ENCODE data around the gene FOXL2. TPM values are rescaled to one million over a fixed set of nuclear protein-coding genes. Genes with fewer than 3 reads are reported as not detected.
"Not testable (repeated sequence)": the region's sequence is repeated elsewhere in the genome, so short reads cannot be mapped to it uniquely, and the experiment has no call there.

Gene FOXL2
- polyA plus RNA-seq, 1 donor: not detected

DNA sequence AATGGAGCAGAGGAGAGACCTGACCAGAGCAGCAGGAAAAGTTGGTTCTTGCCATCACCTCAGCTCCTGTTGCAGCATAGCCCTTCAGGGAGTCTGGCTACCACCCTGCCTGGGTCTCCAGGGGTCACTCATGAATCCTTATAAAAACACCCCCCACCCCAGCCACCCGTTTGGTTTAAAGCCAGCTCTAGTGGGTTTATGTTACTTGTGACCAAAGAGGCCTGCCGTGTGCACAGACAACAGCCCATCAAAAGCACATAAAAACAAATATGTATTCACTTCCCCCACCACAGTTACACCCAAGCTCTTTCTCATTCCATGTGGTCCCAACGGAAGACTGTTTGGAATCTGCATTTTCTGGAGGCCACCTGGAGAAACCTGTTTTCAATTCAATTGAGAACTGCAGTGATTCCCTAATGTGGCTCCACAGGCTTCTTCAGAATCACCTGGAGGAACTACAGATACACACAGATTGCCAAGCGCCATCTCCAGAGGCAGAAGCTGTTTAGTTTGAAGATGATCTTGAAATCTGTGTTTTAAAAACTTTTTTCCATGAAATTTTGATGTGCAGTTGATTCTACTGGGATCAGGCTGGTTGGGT is 13.8 kb downstream of the FOXL2 start:
- DNase-seq: no peak

DNA sequence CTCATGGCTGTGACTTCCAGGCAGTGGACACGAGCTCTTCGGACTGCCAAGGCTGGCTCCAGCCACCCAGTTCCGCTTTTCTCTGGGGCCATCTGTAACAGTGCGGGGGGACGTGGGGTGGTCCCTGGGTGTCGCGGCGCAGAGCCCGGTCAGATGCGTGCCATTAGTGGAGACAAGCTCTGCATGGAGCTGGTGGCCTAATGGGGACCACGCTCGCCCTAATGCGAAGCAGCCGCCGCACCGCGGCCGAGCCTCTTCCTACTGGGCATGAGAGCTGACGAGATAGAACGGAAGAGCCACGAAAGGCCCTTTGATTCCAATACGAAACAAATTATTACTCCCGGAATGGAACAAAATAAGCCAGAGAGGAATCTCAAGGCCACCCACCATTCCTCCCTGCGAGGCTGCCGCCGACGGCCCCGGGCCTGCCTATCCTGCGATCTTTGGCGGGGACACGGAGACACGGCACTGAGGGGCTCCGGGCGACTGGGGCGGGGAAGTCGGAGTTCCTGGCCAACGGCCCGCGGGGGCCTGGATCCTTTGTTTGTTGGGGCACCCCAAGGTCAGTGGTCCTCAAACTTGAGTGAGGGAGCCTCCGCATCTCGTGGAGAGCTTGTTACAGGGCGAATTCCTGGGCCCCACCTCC is 18.1 kb downstream of the FOXL2 start:
- DNase-seq: no peak

DNA sequence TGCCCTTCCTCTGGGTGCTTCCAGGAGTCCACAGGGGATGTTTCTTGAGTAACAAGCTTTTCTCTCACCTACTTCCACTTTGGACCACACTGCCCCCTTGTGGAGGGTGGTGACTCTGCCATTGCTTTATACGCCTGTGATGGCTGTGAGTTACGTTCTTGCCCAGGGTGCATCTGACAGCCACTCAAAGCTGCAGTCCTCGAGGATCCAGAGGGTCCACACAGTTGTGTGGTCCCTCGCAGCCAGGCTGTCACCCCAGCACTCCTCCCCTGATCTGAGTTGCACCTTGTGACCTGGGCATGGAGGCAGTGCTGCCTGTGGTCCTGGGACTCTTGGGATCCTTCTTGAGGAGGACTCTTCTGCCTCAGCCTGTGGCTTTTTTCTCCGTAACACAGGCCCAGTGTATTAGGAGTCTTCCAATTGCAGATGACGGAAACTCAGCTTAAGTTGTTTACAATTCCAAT is 23.4 kb downstream of the FOXL2 start:
- DNase-seq: no peak

DNA sequence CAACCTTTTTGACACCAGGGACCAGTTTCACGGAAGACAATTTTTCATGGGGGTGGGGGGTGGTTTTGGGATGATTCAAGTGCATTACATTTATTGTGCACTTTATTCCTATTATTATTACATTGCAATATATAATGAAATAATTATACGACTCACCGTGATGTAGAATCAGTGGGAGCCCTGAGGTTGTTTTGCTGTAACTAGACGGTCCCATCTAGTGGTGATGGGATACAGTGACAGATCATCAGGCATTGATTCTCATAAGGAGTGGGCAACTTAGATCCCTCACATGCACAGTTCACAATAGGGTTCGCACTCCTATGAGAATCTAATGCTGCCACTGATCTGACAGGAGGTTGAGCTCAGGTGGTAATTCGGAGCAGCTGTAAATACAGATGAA is 24.5 kb downstream of the FOXL2 start:
- DNase-seq: not testable (repeated sequence)

DNA sequence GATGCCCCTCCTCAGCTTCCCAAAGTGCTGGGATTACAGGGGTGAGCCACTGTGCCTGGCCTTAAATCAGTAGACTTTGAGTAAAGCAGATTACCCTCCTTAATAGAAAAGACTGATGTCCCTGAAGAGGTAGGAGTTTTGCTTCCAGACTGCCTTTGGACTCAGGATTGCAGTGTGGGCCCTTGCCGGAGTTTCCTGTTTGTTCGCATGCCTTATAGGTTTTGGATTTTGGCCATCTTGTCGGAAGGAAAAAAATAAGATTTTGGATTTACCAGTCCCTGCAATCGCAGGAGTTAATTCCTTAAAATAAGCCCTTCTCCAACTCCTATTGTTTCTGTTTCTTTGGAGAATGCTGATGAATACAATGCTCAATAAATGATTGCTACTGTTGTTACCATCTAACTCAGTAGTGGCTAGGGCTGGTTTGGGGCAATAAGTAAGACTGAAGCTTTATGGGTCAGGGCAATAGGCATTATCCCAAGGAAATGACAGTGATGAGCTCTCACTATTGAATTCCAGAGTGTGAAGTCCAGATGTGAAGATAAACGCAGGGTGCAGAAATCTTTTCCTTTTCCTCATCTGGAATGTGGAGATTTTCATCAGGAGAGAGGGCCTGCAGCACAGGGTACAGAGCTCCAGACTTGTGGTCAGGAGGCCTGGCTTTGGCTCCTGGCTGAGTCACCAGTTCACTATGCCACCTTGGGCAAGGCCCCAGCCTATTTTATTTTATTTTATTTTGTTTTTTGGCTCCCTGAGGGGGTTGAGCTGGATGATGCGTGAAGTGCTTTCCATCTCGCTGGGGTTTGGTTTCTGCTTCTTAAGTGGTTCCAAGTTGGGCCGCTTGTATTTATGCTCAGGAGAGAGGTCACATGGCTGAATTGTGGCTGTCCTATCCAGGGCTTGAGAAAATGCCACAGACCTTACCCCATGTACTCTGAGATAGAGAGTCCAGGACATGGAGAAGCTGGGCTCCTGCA is 25.3 kb downstream of the FOXL2 start:
- DNase-seq: no peak

DNA sequence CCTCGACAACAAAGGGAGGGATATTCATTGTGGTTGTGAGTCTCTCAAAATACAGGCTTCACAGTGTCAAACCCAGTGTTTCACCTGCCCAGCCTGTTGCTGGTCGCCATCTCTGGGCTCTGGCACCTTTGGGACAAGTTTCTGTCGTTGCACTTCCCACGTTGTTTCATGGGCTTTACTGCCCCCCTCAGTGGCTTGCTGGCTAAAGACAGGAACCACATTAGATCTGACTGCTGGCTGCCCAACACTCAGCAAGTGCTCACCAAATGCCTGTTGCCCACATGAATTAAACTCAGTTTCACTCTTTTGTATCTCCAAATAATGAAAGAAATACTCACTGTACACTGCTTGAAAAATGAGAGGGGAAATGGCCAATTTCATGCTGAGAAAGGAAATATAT is 27.6 kb downstream of the FOXL2 start:
- DNase-seq: no peak

DNA sequence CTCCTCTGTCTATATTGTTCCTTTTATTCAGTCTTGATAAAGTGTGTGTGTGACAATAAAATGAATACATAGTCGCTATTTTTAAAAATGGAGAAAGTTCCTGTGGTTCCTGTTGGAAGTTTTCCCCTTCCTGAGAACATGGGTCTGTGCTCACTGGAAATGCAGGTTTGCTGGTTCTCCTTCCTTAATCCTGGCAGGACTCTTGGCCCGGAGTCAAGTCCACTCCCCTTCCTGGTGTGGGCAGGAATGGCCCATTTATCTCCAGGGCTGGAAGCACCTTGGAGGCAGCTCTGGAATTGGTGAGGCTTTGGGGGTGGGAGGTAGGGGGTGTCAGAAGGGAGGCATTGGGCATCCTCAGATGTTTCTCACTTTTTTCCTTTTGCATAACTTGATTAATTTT is 30.1 kb downstream of the FOXL2 start:
- no peak for DNase-seq

DNA sequence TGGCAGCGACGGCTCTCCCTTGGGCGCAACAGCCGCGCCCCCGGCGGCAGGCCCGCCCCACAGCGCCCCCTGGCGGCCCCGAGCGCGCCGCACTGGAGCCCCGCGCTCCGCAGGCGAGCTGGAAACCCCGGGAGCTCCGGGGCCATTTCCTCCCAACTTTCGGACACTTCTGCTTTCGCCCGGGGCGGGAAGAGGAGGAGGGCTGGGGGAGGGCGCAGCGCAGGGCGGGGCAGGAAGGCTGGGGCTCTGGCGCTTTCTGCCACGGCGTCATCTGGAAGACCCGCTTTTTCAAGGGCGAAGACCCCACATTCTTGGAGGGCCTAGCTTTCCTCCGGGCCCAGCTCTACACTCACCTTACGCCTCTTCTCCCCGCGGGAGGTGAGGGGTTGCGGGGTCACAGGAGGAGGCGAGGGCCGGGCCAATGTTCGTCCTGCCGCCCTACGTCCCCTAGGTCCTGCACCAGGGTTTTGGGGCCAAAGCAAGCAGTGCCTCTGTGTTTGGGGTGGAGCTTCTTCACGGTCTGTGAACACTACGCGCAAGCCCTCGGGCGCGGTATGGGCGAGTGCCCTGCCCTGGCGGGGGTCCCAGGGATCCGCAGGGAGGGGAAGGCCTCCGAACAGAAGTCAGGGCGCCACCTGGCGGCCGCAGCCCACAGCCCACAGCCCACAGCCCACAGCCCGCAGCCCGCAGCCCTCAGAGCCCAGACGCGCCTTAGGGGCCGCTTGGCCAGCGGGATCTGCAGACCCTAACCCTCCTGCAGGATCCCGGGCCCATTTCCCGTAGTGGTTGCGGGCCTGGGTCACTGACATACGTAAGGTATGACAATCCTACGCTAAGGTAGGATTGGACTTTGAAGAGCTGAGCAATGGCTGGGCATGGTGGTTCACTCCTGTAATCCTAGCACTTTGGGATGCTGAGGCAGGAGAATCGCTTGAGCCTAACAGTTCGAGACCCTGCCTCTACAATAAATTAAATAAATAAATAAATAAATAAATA is 31.1 kb downstream of the FOXL2 start:
- DNase-seq: peak; percentile 88

DNA sequence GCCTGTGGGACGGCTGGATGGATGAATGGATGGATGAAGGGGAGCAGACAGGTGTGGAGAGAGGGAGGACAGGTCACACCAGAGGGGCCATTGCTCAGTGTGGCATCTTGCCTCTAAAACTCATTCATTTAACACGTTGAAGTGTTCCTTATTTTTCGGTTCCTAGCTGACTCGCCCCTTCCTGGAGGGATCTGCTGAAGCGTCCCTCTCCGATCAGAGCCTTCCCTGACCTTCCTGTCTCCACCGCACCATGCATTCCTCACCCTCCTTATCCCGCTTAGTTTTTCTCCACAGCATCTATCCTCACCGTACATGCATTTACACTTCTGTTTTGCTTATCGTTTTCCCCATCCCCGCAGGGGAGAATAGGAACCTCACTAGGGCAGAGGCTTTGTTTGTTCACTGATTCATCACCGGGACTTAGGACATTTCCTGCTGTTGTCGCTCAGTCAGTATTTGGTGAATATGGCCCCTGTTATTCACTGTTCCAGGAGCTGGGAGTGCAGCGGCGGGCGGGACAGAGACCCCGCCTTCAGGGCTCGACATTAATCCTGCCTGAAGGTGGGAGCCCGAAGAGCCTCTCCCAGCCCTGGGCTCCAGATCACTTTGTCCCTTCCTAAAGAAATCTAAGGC is 32.0 kb downstream of the FOXL2 start:
- DNase-seq: no peak

DNA sequence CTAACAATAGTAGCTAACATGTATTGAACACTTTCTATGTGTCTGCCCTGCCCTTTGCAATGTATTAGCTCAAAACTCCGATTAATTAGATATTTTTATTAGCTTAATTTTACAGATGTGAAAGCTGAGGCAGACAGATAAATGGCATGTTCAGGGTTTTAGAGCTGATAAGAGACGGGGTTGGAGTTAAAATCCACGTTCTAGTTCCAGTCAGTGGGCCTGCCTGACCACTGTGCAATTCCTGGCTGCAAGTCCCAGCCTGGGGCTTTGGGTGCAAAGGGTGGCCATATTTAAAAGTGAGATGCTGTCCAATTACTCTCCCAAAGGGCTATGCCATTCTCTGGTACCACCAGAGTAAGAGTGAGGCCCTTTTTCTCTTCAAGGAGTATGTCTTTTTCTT is 33.2 kb downstream of the FOXL2 start:
- DNase-seq: no peak

DNA sequence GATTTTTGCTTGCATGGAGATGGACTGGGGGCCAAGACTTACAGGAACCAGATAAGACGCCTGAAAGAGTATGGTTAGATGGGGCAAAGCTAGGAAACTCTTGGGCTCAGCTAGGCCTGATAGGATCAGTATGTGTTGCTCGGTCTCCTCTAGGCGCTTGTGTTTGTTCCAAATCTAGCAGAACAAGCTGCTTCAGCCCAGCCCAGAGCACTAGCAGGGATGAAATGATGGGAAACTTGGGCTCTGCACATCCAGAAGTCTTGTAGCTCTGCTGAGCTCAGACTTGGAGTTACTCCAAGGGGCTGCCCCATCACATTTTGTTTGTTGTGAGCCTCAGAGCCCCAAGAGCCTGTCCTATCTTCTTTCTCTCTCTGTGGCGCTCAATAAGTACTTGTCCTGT is 34.7 kb downstream of the FOXL2 start:
- no peak for DNase-seq

DNA sequence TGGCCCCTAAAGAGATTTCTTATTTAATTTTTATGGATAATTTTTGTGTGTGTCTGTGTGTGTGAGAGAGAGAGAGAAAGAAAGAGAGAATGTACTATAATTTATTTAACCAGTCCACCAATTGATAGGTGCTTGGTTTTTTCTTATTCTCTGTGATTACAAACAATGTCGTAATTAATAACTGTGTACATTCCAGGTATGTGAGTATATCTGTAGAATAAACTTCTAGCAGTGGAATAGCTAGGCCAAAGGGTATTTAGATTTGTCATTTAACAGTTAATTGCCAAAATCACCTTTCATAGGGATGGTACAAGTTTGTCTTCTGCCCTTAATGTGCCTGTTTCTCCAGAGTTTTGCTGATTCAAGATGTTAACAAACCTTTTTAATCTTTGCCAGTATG is 35.3 kb downstream of the FOXL2 start:
- no peak for DNase-seq

DNA sequence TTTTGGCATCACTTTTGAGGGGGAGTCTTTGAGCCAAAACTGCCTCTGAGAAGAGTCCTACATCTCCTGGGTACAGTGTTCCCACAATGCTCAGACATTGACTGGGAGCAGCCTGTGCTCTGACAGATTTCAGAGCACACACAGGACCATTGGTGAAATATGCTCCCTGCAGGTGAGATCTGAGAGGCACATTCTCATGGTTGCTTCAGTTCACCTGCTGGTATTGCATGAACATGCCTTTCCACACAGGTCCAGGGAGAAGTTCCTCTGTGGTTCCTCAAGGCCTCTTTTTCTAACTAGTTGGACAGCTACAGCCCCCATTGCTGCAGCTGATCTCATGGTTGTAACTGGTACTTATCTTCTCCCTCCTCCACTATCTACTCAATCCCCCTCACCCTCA is 37.0 kb downstream of the FOXL2 start:
- no peak for DNase-seq

DNA sequence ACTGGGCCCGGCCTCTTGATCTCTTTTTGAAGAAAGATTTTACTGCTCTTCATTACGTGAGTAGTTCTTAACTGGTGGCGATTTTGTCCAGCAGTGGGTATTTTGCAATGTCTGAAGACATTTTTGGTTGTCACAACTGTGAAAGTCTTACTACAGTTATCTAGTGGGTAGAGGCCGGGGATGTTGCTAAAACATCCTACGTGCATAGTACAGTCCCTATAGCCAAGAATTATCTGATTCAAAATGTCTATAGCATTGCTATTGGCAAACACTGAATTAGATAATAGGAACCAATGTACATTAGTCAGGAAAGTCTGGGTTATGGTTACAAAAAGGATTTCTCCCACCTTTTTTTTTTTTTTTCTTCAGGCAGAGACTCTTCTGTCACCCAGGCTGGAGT is 38.1 kb downstream of the FOXL2 start:
- no peak for DNase-seq

DNA sequence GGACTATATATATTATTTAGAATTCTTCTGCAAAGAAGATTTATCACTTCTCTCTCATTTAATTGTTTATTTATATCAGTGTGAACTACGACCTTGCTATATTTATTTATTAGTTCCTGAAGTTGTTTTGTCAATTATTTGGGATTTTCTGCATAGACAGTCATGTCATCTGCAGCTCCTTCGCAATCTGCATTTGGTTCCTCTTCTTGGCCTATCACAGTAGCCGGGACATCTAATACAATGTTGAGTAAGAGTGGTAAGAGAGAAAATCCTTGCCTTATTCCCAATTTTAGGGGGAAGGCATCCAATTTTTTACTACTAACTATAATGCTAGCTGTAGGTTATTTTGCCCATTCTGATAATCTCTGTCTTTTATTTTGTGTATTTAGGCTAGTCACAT is 39.4 kb downstream of the FOXL2 start:
- DNase-seq: no peak

DNA sequence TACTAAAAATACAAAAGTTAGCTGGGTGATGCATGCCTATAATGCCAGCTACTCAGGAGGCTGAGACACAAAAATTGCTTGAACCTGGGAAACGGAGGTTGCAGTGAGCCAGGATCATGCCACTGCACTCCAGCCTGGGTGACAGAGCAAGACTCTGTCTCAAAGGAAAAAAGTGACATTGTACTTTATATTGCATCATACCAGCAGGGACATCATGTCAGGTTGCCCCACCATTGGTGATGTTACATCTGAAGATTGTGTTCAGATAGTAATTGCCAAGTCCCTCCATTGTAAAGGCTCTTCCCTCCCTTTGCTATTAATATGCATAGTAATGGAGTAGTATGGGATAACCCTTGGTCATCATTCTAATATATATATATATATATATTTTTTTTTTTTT is 44.8 kb downstream of the FOXL2 start:
- DNase-seq: no peak

DNA sequence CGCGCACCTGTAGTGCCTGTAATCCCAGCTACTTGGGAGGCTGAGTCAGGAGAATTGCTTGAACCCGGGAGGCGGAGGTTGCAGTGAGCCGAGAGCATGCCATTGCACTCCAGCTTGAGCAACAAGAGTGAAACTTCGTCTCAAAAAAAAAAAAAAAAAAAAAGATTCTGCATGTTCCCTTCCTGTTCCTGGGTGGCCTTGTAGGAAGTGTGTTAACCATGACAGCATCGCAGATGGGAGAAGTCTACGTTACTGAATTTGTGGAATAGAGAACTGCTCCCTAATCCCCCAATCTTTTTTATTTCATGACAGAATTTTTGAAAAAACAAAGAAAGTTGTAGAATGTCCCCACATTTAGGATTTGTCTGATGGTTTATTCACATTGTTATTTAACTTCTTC is 45.4 kb downstream of the FOXL2 start:
- DNase-seq: no peak

DNA sequence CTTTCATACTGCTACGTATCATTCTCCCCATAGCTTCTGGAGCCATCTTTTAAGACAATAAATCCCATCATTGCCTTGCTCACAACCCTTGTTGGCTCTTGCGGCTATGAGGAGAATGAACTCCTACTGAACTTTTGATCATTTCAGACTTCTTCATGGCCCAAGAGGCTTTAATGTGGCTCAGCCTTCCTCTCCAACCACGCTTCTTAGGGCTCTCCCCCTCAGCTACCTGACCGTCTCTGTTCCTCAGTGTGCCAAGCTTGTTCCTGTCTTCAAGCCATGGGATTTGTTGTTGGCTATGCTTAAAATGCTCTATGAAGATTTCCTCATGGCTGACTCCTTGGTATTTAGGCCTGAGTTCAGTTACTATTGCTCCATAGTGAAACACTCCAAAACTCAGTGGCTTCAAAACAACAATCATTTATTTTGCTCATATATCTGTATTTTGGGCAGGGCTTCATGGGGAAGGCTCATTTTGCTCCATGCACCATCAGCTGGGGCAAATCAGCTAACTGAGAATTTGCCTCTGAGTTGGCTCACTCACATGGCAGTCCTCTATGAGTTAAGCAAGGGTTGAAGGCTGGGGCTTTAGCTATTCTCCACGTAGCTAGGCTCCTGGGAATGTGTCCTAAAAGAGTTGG is 47.5 kb downstream of the FOXL2 start:
- no peak for DNase-seq

DNA sequence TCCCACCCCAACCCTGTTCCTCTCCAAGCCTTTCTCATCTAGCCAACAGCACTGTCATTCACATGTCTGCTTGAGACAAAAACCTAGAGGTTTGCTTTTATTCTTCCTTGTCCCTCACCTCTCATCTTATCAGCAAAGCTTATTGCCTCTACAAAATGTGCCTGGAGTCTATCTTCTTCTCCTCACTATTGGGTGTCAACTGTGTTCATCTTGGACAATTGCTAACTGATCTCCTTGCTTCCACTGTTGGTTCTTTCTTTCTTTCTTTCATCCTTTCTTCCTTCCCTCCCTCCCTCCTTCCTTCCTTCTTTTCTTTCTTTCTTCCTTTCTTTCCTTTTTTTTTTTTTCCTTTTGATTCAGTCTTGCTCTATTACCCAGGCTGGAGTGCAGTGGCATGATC is 48.2 kb downstream of the FOXL2 start:
- no peak for DNase-seq

DNA sequence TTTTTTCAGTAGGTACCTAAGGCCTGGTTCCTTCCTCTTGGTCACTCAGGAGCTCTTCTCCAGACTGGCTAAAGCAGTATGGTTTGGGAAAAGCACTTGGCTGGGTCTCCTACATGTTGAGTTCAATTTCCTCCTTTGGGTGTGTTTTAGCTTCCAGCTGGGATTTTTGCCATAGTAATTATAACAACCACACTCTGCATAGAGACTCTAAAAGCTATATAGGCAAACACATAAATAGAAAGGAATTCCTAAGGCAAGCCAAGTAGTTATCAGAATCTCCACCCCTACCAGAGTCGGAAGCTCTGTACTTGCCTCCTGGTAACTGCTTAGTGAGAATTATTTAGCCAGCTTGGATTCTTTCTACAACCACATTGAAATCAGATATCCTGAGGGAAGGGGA is 48.6 kb downstream of the FOXL2 start:
- DNase-seq: no peak
